Endodermal cell (in vitro differentiated cells): ENCODE data around the gene PCDH19. TPM values are rescaled to one million over a fixed set of nuclear protein-coding genes. Genes with fewer than 3 reads are reported as not detected.

Source experiments
- DNase-seq: peaks from one replicate; pipeline ENCODE4 v3.0.0-alpha.2; 2017
- H3K27ac ChIP-seq: 2 replicates; pipeline ENCODE4 v1.5.1; 2013; ENCODE audit warnings: mild to moderate bottlenecking, low read depth, low read length, moderate library complexity
- H3K27me3 ChIP-seq: 2 replicates; pipeline ENCODE4 v1.6.1; 2013; ENCODE audit warnings: mild to moderate bottlenecking, low read length, moderate library complexity; ENCODE audit not compliant: insufficient read depth, control insufficient read depth, poor library complexity, severe bottlenecking
- H3K36me3 ChIP-seq: 2 replicates; pipeline ENCODE4 v1.7.0; 2013; ENCODE audit warnings: mild to moderate bottlenecking, low read length, moderate library complexity; ENCODE audit not compliant: control insufficient read depth, insufficient read depth
- H3K4me1 ChIP-seq: one replicate; pipeline ENCODE4 v1.7.0; 2013; ENCODE audit warnings: low read length; ENCODE audit not compliant: control insufficient read depth, insufficient read depth
- H3K4me3 ChIP-seq: 2 replicates; pipeline ENCODE4 v1.5.1; 2013; ENCODE audit warnings: mild to moderate bottlenecking, low read length, moderate library complexity
- H3K9ac ChIP-seq: 2 replicates; pipeline ENCODE4 v1.6.1; 2013; ENCODE audit warnings: mild to moderate bottlenecking, low read length, moderate library complexity; ENCODE audit not compliant: poor library complexity, severe bottlenecking; ENCODE audit errors: extremely low read depth
- H3K9me3 ChIP-seq: 2 replicates; pipeline ENCODE4 v1.6.1; 2013; ENCODE audit warnings: mild to moderate bottlenecking, low read length, moderate library complexity; ENCODE audit not compliant: control insufficient read depth
- H3K27ac Mint-ChIP-seq: 2 replicates; pipeline ENCODE4 v1.8.0; 2020; ENCODE audit warnings: mixed read lengths
- H3K27me3 Mint-ChIP-seq: 2 replicates; pipeline ENCODE4 v1.8.0; 2021; ENCODE audit warnings: mild to moderate bottlenecking, mixed read lengths; ENCODE audit not compliant: insufficient read depth
- H3K36me3 Mint-ChIP-seq: 2 replicates; pipeline ENCODE4 v1.8.0; 2020; ENCODE audit warnings: low read depth, mixed read lengths
- H3K4me1 Mint-ChIP-seq: 2 replicates; pipeline ENCODE4 v1.8.0; 2020; ENCODE audit warnings: mixed read lengths
- H3K4me3 Mint-ChIP-seq: 2 replicates; pipeline ENCODE4 v1.8.0; 2020; ENCODE audit warnings: mild to moderate bottlenecking, moderate library complexity, mixed read lengths
- H3K9me3 Mint-ChIP-seq: 2 replicates; pipeline ENCODE4 v1.8.0; 2020; ENCODE audit warnings: mild to moderate bottlenecking, mixed read lengths
- WGBS, 2 experiments: methylation state at CpG; one replicate each; pipeline versions ENCODE4 v1.1.5 to v1.1.7; 2013; ENCODE audit warnings: missing lambda C conversion rate in 2 of 2, mixed read lengths in 1 of 2; ENCODE audit not compliant: insufficient coverage in 1 of 2, insufficient read length in 1 of 2; 5-methylcytosine and 5-hydroxymethylcytosine counted together
- total RNA-seq, 2 donors: library from RNA; stranded (reverse); fragmentation: NEBNext Ultra II Directional in 1 of 2; extraction: Animal tissue kit (Norgen Biotek cat#: 25700) in 1 of 2; gene quantifications; 2 replicates in 1 of 2; 3 replicates in 1 of 2; pipeline ENCODE4 v1.2.1, GENCODE V29; 2021
- TF ChIP-seq, protein P1 (sequence below): fragments of 200-600 bp; sonication (generic); conservative IDR thresholded peaks from 2 replicates; pipeline ENCODE4 v1.5.0; 2021; ENCODE audit warnings: antibody characterized with exemption, mild to moderate bottlenecking

PCDH19 gene
- total RNA-seq, 2 donors from 2014 or later: 0.20 to 1.5 TPM

DNA sequence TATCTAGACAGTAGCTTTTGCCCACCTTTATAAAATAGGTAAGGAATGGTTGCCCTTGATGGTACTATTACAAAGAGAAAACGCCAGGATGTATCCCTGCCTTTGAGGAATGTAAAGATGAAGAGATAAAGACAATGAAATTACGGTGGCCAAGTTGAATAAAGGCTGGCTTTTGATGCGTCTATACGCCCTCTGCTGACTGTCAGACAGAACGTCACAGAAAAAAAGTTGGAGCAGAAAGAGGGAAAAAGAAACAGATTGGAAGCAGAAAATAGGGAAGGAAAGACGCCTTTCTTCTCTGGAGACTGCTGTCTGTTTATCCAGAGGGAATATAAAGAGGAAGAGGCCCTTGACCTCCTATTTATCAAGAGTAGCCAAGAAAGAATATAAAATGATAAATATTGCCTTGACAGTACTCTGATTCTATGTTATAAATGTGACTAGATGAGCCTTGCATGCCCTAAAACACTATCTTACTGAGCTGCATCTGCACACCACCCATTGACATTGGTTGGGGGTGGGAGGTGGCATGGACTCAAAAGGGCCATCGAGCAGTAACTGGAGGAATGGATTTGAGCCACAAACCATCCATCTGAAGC, 30.6 kb downstream of the PCDH19 start:
- TF ChIP-seq, protein P1, sequence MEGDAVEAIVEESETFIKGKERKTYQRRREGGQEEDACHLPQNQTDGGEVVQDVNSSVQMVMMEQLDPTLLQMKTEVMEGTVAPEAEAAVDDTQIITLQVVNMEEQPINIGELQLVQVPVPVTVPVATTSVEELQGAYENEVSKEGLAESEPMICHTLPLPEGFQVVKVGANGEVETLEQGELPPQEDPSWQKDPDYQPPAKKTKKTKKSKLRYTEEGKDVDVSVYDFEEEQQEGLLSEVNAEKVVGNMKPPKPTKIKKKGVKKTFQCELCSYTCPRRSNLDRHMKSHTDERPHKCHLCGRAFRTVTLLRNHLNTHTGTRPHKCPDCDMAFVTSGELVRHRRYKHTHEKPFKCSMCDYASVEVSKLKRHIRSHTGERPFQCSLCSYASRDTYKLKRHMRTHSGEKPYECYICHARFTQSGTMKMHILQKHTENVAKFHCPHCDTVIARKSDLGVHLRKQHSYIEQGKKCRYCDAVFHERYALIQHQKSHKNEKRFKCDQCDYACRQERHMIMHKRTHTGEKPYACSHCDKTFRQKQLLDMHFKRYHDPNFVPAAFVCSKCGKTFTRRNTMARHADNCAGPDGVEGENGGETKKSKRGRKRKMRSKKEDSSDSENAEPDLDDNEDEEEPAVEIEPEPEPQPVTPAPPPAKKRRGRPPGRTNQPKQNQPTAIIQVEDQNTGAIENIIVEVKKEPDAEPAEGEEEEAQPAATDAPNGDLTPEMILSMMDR: peak; percentile 86
- Mint-ChIP-seq H3K4me3 (no peak overlapping the region), H3K36me3 (no peaks in the 10 kb centered on the region), H3K9me3 (no peaks in the 10 kb centered on the region), H3K27me3 (no peaks in the 10 kb centered on the region), H3K4me1 (peaks cover 13% of the 10 kb centered on the region), H3K27ac (no peak overlapping the region)
- no peak overlapping the region for H3K27ac ChIP-seq
- DNase-seq: no peak
- no peak overlapping the region for H3K9ac ChIP-seq
- no peaks in the 10 kb centered on the region for H3K4me1 ChIP-seq
- no peaks in the 10 kb centered on the region for H3K36me3 ChIP-seq
- no peak overlapping the region for H3K4me3 ChIP-seq
- no peaks in the 10 kb centered on the region for H3K9me3 ChIP-seq
- 21% methylated on average over 7 of the region's 7 CpGs; no CpG with 5 or more reads in 1 of the 2 experiments for WGBS, 2 experiments
- no peaks in the 10 kb centered on the region for H3K27me3 ChIP-seq

DNA sequence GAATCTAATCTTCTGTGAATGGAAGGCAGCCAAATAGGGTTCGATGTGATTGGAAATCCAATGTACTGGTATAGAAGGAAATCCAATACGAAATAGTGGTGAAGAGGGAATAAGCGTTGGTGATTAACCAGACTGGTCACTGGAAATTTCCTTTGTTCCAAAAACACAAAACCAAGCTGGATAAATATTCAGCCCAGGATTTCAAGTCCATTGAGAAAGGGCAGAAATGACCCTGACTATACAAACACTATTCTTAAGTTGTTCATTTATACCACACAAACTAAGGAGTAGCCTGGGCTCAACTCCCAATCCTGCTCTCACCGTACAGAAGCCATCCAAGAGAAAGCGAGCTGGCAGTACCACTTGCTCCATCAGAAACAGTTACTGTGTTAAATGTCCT, 32.2 kb downstream of the PCDH19 start:
- H3K4me1 Mint-ChIP-seq: peaks cover 13% of the 10 kb centered on the region
- no peak overlapping the region for H3K9ac ChIP-seq
- no peaks in the 10 kb centered on the region for H3K36me3 ChIP-seq
- H3K4me1 ChIP-seq: no peaks in the 10 kb centered on the region
- DNase-seq: no peak
- H3K4me3 Mint-ChIP-seq: no peak overlapping the region
- no peak overlapping the region for H3K4me3 ChIP-seq
- no peaks in the 10 kb centered on the region for H3K27me3 ChIP-seq
- no peak overlapping the region for H3K27ac Mint-ChIP-seq
- no peaks in the 10 kb centered on the region for H3K9me3 ChIP-seq
- 97% methylated on average over 4 of the region's 5 CpGs; no CpG with 5 or more reads in 1 of the 2 experiments for WGBS, 2 experiments
- no peaks in the 10 kb centered on the region for H3K36me3 Mint-ChIP-seq
- H3K9me3 Mint-ChIP-seq: no peaks in the 10 kb centered on the region
- no peak overlapping the region for H3K27ac ChIP-seq
- peaks cover 2% of the 10 kb centered on the region for H3K27me3 Mint-ChIP-seq
- TF ChIP-seq, protein P1: no peak

DNA sequence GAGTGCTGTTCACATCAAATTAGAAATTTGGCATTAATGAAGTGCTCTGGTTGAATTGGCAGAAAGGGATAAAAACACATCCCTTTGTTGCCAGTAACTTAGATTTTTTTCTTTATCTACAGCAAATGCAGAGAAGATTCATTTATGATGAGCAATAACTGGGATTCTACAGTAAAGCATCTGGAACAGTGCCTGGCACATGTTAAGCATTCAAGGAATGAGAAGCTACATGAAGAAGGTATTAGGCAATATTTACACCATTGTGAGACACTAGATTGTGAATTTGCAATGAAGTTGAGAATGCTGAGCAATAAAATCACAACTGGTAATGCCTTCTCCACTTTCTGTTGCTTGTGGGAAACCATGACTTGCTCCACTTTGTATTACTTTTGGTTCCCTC, 33.5 kb downstream of the PCDH19 start:
- Mint-ChIP-seq H3K36me3 (no peaks in the 10 kb centered on the region), H3K9me3 (no peaks in the 10 kb centered on the region), H3K27ac (no peak overlapping the region), H3K27me3 (peaks cover 2% of the 10 kb centered on the region), H3K4me1 (peaks cover 10% of the 10 kb centered on the region), H3K4me3 (no peak overlapping the region)
- H3K9ac ChIP-seq: no peak overlapping the region
- TF ChIP-seq, protein P1: no peak
- no peaks in the 10 kb centered on the region for H3K27me3 ChIP-seq
- no peak overlapping the region for H3K27ac ChIP-seq
- no peak for DNase-seq
- no peaks in the 10 kb centered on the region for H3K4me1 ChIP-seq
- no peak overlapping the region for H3K4me3 ChIP-seq
- H3K36me3 ChIP-seq: no peaks in the 10 kb centered on the region
- H3K9me3 ChIP-seq: no peaks in the 10 kb centered on the region
